ACC112 (cell line): ENCODE results near the gene ZNF521.
A peak's percentile ranks its signal among the peaks of the same experiment; 100 is the strongest.

Experiments
- H2AFZ ChIP-seq: fragments of 200-600 bp; sonication (generic); one replicate; pipeline ENCODE4 v1.6.0; 2017; ENCODE audit warnings: antibody characterized with exemption, low read length; ENCODE audit not compliant: unreplicated experiment
- H3K27ac ChIP-seq: fragments of 200-600 bp; sonication (generic); 2 replicates; pipeline ENCODE4 v1.5.1; 2014; ENCODE audit warnings: low read depth, mild to moderate bottlenecking, antibody characterized with exemption, low read length, moderate library complexity
- H3K27me3 ChIP-seq: fragments of 200-600 bp; sonication (generic); 2 replicates; pipeline ENCODE4 v1.6.1; 2014; ENCODE audit warnings: mild to moderate bottlenecking, antibody characterized with exemption, low read length, moderate library complexity, mixed read lengths; ENCODE audit not compliant: insufficient read depth
- H3K36me3 ChIP-seq: fragments of 200-600 bp; sonication (generic); 2 replicates; pipeline ENCODE4 v1.6.1; 2016; ENCODE audit warnings: mild to moderate bottlenecking, antibody characterized with exemption, low read length, moderate library complexity, mixed read lengths; ENCODE audit not compliant: insufficient read depth
- H3K4me1 ChIP-seq: fragments of 200-600 bp; sonication (generic); one replicate; pipeline ENCODE4 v1.6.1; 2016; ENCODE audit warnings: low read length, mixed read lengths; ENCODE audit not compliant: insufficient read depth, unreplicated experiment, control insufficient read depth
- H3K4me3 ChIP-seq: fragments of 200-600 bp; sonication (generic); 2 replicates; pipeline ENCODE4 v1.5.1; 2014; ENCODE audit warnings: mild to moderate bottlenecking, low read depth, low read length
- H3K79me2 ChIP-seq: fragments of 200-600 bp; sonication (generic); one replicate; pipeline ENCODE4 v1.6.0; 2016; ENCODE audit warnings: low read length; ENCODE audit not compliant: control insufficient read depth, unreplicated experiment, insufficient read depth

The ZNF521 gene

GRCh38 chr18:25239151-25239550 lies 112.8 kb downstream of the ZNF521 start:
- Histone ChIP-seq H3K27ac (no peak overlapping the region), H3K36me3 (no peaks in the 10 kb centered on the region), H3K4me1 (peaks cover 2% of the 10 kb centered on the region), H3K79me2 (no peaks in the 10 kb centered on the region), H3K4me3 (no peak overlapping the region), H3K27me3 (no peaks in the 10 kb centered on the region), H2AFZ (peak overlapping the region; percentile 19)

- no peaks in the 10 kb centered on the region for H3K79me2 ChIP-seq
- no peaks in the 10 kb centered on the region for H3K27me3 ChIP-seq
- H3K4me1 ChIP-seq, result peaks cover 12% of the 10 kb centered on the region
- H2AFZ ChIP-seq, result no peak overlapping the region
- no peak overlapping the region for H3K4me3 ChIP-seq
- no peaks in the 10 kb centered on the region for H3K36me3 ChIP-seq
- H3K27ac ChIP-seq, result no peak overlapping the region
Measured at GRCh38 chr18:25237571-25238267, 114.2 kb downstream of the ZNF521 start.

- Histone ChIP-seq H3K27ac (no peak overlapping the region), H3K4me1 (peaks cover 12% of the 10 kb centered on the region)
Measured at GRCh38 chr18:25236736-25237135, 115.2 kb downstream of the ZNF521 start.

GRCh38 chr18:25235401-25236042 lies 116.4 kb downstream of the ZNF521 start:
- H3K4me3 ChIP-seq, result no peak overlapping the region
- H2AFZ ChIP-seq, result no peak overlapping the region
- H3K27ac ChIP-seq, result no peak overlapping the region
- no peaks in the 10 kb centered on the region for H3K36me3 ChIP-seq
- H3K27me3 ChIP-seq, result no peaks in the 10 kb centered on the region
- peaks cover 23% of the 10 kb centered on the region for H3K4me1 ChIP-seq
- H3K79me2 ChIP-seq, result no peaks in the 10 kb centered on the region

More at GRCh38 chr18:25236736-25237135, 115.2 kb downstream of the ZNF521 start:
- no peaks in the 10 kb centered on the region for H3K27me3 ChIP-seq
- no peak overlapping the region for H3K4me3 ChIP-seq
- H2AFZ ChIP-seq, result no peak overlapping the region
- no peaks in the 10 kb centered on the region for H3K79me2 ChIP-seq
- no peaks in the 10 kb centered on the region for H3K36me3 ChIP-seq

- no peak overlapping the region for H2AFZ ChIP-seq
- H3K4me1 ChIP-seq, result peaks cover 29% of the 10 kb centered on the region
- peak overlapping the region; percentile 55; the same call in 1 of the 2 replicates for H3K27ac ChIP-seq
- no peaks in the 10 kb centered on the region for H3K36me3 ChIP-seq
- H3K79me2 ChIP-seq, result no peaks in the 10 kb centered on the region
- H3K27me3 ChIP-seq, result no peaks in the 10 kb centered on the region
- no peak overlapping the region for H3K4me3 ChIP-seq
Measured at GRCh38 chr18:25234740-25235345, 117.1 kb downstream of the ZNF521 start.

- Histone ChIP-seq H3K27ac (peak overlapping the region; percentile 55), H3K4me1 (peaks cover 30% of the 10 kb centered on the region), H3K4me3 (peak overlapping the region; percentile 67), H3K79me2 (no peaks in the 10 kb centered on the region), H3K36me3 (no peaks in the 10 kb centered on the region), H3K27me3 (no peaks in the 10 kb centered on the region), H2AFZ (no peak overlapping the region)
Measured at GRCh38 chr18:25234322-25234639, 117.7 kb downstream of the ZNF521 start.

- Histone ChIP-seq H3K27me3 (no peaks in the 10 kb centered on the region), H3K79me2 (no peaks in the 10 kb centered on the region), H3K4me1 (peaks cover 30% of the 10 kb centered on the region), H3K27ac (peak overlapping the region; percentile 55), H2AFZ (peak overlapping the region; percentile 40), H3K36me3 (no peaks in the 10 kb centered on the region), H3K4me3 (peak overlapping the region; percentile 67)
Measured at GRCh38 chr18:25233528-25234321, 118.2 kb downstream of the ZNF521 start.

- H2AFZ ChIP-seq, result peak overlapping the region; percentile 84
- H3K36me3 ChIP-seq, result no peaks in the 10 kb centered on the region
- H3K4me1 ChIP-seq, result peaks cover 30% of the 10 kb centered on the region
- H3K27me3 ChIP-seq, result no peaks in the 10 kb centered on the region
- H3K4me3 ChIP-seq, result peak overlapping the region; percentile 45; the same call in 1 of the 2 replicates
- H3K79me2 ChIP-seq, result no peaks in the 10 kb centered on the region
- H3K27ac ChIP-seq, result peak overlapping the region; percentile 22; the same call in 1 of the 2 replicates
Measured at GRCh38 chr18:25231327-25231691, 120.7 kb downstream of the ZNF521 start.

- Histone ChIP-seq H2AFZ (peak overlapping the region; percentile 84), H3K36me3 (no peaks in the 10 kb centered on the region), H3K27ac (peak overlapping the region; percentile 40), H3K27me3 (no peaks in the 10 kb centered on the region), H3K4me1 (peaks cover 30% of the 10 kb centered on the region), H3K4me3 (peak overlapping the region; percentile 45), H3K79me2 (no peaks in the 10 kb centered on the region)
Measured at GRCh38 chr18:25230658-25231326, 121.2 kb downstream of the ZNF521 start.

- H3K27ac ChIP-seq, result no peak overlapping the region
Measured at GRCh38 chr18:25229920-25230319, 122.0 kb downstream of the ZNF521 start.

More at GRCh38 chr18:25229920-25230319, 122.0 kb downstream of the ZNF521 start:
- peaks cover 30% of the 10 kb centered on the region for H3K4me1 ChIP-seq
- H2AFZ ChIP-seq, result no peak overlapping the region
- H3K4me3 ChIP-seq, result no peak overlapping the region
- no peaks in the 10 kb centered on the region for H3K27me3 ChIP-seq
- H3K79me2 ChIP-seq, result no peaks in the 10 kb centered on the region
- no peaks in the 10 kb centered on the region for H3K36me3 ChIP-seq
